GM12873 (cell line): ENCODE results near the gene BAIAP2L2.

Source experiments
- CTCF ChIP-seq: IDR thresholded peaks from 2 replicates; pipeline ENCODE4 v1.5.1; 2012; ENCODE audit warnings: low read depth, mild to moderate bottlenecking, moderate library complexity, low read length, control low read depth; ENCODE audit not compliant: insufficient read depth; ENCODE audit errors: missing control alignments

BAIAP2L2 gene

GRCh38 chr22:38098410-38099249 lies 11.9 kb downstream of the BAIAP2L2 start:
- TF ChIP-seq CTCF = no peak

- no peak for TF ChIP-seq CTCF
Measured at GRCh38 chr22:38097557-38098409, 12.7 kb downstream of the BAIAP2L2 start.

GRCh38 chr22:38097058-38097457 lies 13.4 kb downstream of the BAIAP2L2 start:
- no peak for TF ChIP-seq CTCF

GRCh38 chr22:38089474-38089851 lies 21.0 kb downstream of the BAIAP2L2 start:
- TF ChIP-seq CTCF = no peak

- no peak for TF ChIP-seq CTCF
Measured at GRCh38 chr22:38088629-38089473, 21.6 kb downstream of the BAIAP2L2 start.

GRCh38 chr22:38087855-38088254 lies 22.6 kb downstream of the BAIAP2L2 start:
- no peak for TF ChIP-seq CTCF
